HCT116 (cell line): ENCODE data around the gene C1QTNF12. TPM values are rescaled to one million over a fixed set of nuclear protein-coding genes. Genes with fewer than 3 reads are reported as not detected.
A peak's percentile ranks its signal among the peaks of the same experiment; 100 is the strongest.

Source experiments
- ATAC-seq: fragments of 200-7000 bp; cut with Tn5 transposase; 2 replicates; pipeline ENCODE4 v1.9.1; 2020; ENCODE audit warnings: mild to moderate bottlenecking, moderate library complexity
- BruUV-seq: library from RNA; stranded (reverse); fragments of 400-500 nt; replicated peaks from 2 replicates; lab custom pipeline; 2021; lab: Mats Ljungman, UMichigan
- CTCF ChIA-PET: fragments of 300-600 bp; sonication (Branson Sonifier 250); formaldehyde crosslinking; loops from one replicate; lab custom pipeline; 2021; ENCODE audit warnings: antibody characterized with exemption; lab: Charles Lee
- POLR2A ChIA-PET: fragments of 300-600, 350-600 bp; sonication (Branson Sonifier 250); formaldehyde crosslinking; loops from one replicate; lab custom pipeline; 2021; ENCODE audit warnings: antibody characterized with exemption; lab: Charles Lee
- RAD21 ChIA-PET, 2 experiments: fragments of 300-600 bp; sonication (Branson Sonifier 250); formaldehyde crosslinking; loops; one replicate each; lab custom pipeline; 2023; ENCODE audit warnings: low total read pairs in 2 of 2; ENCODE audit not compliant: uncharacterized antibody in 2 of 2, unreplicated experiment in 2 of 2, low non-redundant PET in 1 of 2; lab: Charles Lee
- DNase-seq: peaks from one replicate; pipeline ENCODE4 v3.0.0-alpha.2; 2010; ENCODE audit warnings: low read depth, low spot score
- H2AFZ ChIP-seq: fragments of 200-600 bp; shearing (Covaris generic), sonication (generic); 2 replicates; pipeline ENCODE4 v1.6.1; 2017; ENCODE audit warnings: low read depth, mixed run types, mixed read lengths, antibody characterized with exemption, low read length; ENCODE audit not compliant: poor library complexity, severe bottlenecking
- H3K27ac ChIP-seq: 2 replicates; pipeline ENCODE4 v1.5.1; 2012; ENCODE audit warnings: low read depth, low read length
- H3K27me3 ChIP-seq: fragments of 200-600 bp; sonication (generic); 2 replicates; pipeline ENCODE4 v1.6.1; 2016; ENCODE audit warnings: mixed run types, low read length, mixed read lengths; ENCODE audit not compliant: insufficient read depth
- H3K36me3 ChIP-seq, 2 experiments: fragments of 200-500 bp in 1 of 2; fragments of 200-600 bp in 1 of 2; sonication (Bioruptor generic) in 1 of 2; sonication (generic) in 1 of 2; 2 replicates each; pipeline versions ENCODE4 v1.5.1 to v1.6.1; 2014 to 2016; ENCODE audit warnings: low read length in 2 of 2, inconsistent platforms in 1 of 2, mixed read lengths in 1 of 2, mixed run types in 1 of 2; ENCODE audit not compliant: insufficient read depth in 2 of 2, control insufficient read depth in 1 of 2
- H3K4me1 ChIP-seq, 2 experiments: fragments of 200-600 bp in 1 of 2; sonication (generic) in 1 of 2; 2 replicates each; pipeline versions ENCODE4 v1.5.1 to v1.6.1; 2012 to 2017; ENCODE audit warnings: low read length in 2 of 2, inconsistent platforms in 1 of 2, mild to moderate bottlenecking in 1 of 2, mixed read lengths in 1 of 2, mixed run types in 1 of 2, moderate library complexity in 1 of 2; ENCODE audit not compliant: insufficient read depth in 2 of 2, control insufficient read depth in 1 of 2
- H3K4me2 ChIP-seq: fragments of 200-600 bp; sonication (generic); 2 replicates; pipeline ENCODE4 v1.6.1; 2017; ENCODE audit warnings: mixed run types, low read length, mixed read lengths
- H3K4me3 ChIP-seq, 2 experiments: fragments of 200-600 bp in 1 of 2; sonication (generic) in 1 of 2; replicated peaks in 1 of 2; 2 replicates each; pipeline ENCODE4 v1.5.1; 2011 to 2016; ENCODE audit warnings: low read length in 2 of 2, control low read depth in 1 of 2, low read depth in 1 of 2, mild to moderate bottlenecking in 1 of 2, mixed read lengths in 1 of 2, mixed run types in 1 of 2
- H3K79me2 ChIP-seq: fragments of 200-600 bp; sonication (generic); 2 replicates; pipeline ENCODE4 v1.6.1; 2017; ENCODE audit warnings: mild to moderate bottlenecking, mixed run types, low read length, moderate library complexity, mixed read lengths; ENCODE audit not compliant: insufficient read depth
- H3K9ac ChIP-seq: fragments of 200-600 bp; sonication (generic); 2 replicates; pipeline ENCODE4 v1.6.1; 2016; ENCODE audit warnings: low read length, mixed read lengths
- H3K9me2 ChIP-seq: fragments of 200-600 bp; sonication (generic), shearing (Covaris generic); 2 replicates; pipeline ENCODE4 v1.6.1; 2017; ENCODE audit warnings: mixed run types, mild to moderate bottlenecking, moderate library complexity; ENCODE audit not compliant: insufficient read depth
- H3K9me3 ChIP-seq, 2 experiments: fragments of 200-500 bp in 1 of 2; fragments of 200-600 bp in 1 of 2; sonication (Bioruptor generic) in 1 of 2; sonication (generic) in 1 of 2; 2 replicates each; pipeline ENCODE4 v1.6.1; 2014 to 2017; ENCODE audit warnings: low read length in 2 of 2, mixed read lengths in 2 of 2, inconsistent platforms in 1 of 2, low read depth in 1 of 2, mild to moderate bottlenecking in 1 of 2, mixed run types in 1 of 2, moderate library complexity in 1 of 2; ENCODE audit not compliant: control insufficient read depth in 1 of 2, insufficient read depth in 1 of 2
- H4K20me1 ChIP-seq: fragments of 200-600 bp; sonication (generic), shearing (Covaris generic); 2 replicates; pipeline ENCODE4 v1.6.1; 2017; ENCODE audit warnings: mixed run types, mild to moderate bottlenecking, moderate library complexity; ENCODE audit not compliant: insufficient read depth
- ELF1 ChIP-seq: IDR thresholded peaks from 2 replicates; pipeline ENCODE4 v1.6.1; 2012; ENCODE audit warnings: low read depth, borderline replicate concordance
- EZH2 ChIP-seq: fragments of 200-600 bp; sonication (generic); IDR thresholded peaks from 2 replicates; pipeline ENCODE4 v1.6.1; 2017; ENCODE audit warnings: antibody characterized with exemption, mixed run types
- FOSL1 ChIP-seq: IDR thresholded peaks from 2 replicates; pipeline ENCODE4 v1.6.1; 2012; ENCODE audit warnings: low read depth
- JUND ChIP-seq: IDR thresholded peaks from 2 replicates; pipeline ENCODE4 v1.6.1; 2012
- POLR2A ChIP-seq: IDR thresholded peaks from 2 replicates; pipeline ENCODE4 v1.7.0; 2011; ENCODE audit warnings: borderline replicate concordance; ENCODE audit not compliant: insufficient read depth, insufficient read length; ENCODE audit errors: extremely low read depth
- POLR2AphosphoS5 ChIP-seq: IDR thresholded peaks from 2 replicates; pipeline ENCODE4 v1.6.1; 2011; ENCODE audit warnings: mild to moderate bottlenecking, low read depth, low read length, moderate library complexity
- RAD21 ChIP-seq: IDR thresholded peaks from 2 replicates; pipeline ENCODE4 v1.6.1; 2012; ENCODE audit warnings: low read depth, mild to moderate bottlenecking
- SRF ChIP-seq: IDR thresholded peaks from 2 replicates; pipeline ENCODE4 v1.6.1; 2012; ENCODE audit warnings: low read depth
- TCF7L2 ChIP-seq: IDR thresholded peaks from 2 replicates; pipeline ENCODE4 v1.7.0; 2011; ENCODE audit warnings: borderline replicate concordance, inconsistent platforms; ENCODE audit not compliant: insufficient read depth, insufficient read length; ENCODE audit errors: extremely low read depth
- YY1 ChIP-seq: IDR thresholded peaks from 2 replicates; pipeline ENCODE4 v1.6.1; 2011; ENCODE audit warnings: low read length, low read depth, moderate library complexity, mild to moderate bottlenecking; ENCODE audit not compliant: insufficient replicate concordance; ENCODE audit errors: extremely low read depth
- ZNF274 ChIP-seq: fragments of 200-500 bp; sonication (Bioruptor generic); IDR thresholded peaks from 2 replicates; pipeline ENCODE4 v1.6.1; 2014; ENCODE audit warnings: mild to moderate bottlenecking, low read depth, low read length, inconsistent platforms
- intact Hi-C: fragments of 100-400 bp; cut with micrococcal nuclease; formaldehyde crosslinking; loops from 2 replicates; pipeline ENCODE4 v1.10.0; 2022
- total RNA-seq: library from RNA; stranded (reverse); gene quantifications from one replicate; pipeline ENCODE4 v1.2.1, GENCODE V29; 2021; ENCODE audit not compliant: unreplicated experiment
- TF ChIP-seq, protein P1 (sequence below): IDR thresholded peaks from 2 replicates; pipeline ENCODE4 v1.6.1; 2012

Gene C1QTNF12
- total RNA-seq, 1 experiment from 2014 or later = 6.9 TPM

- RAD21 ChIA-PET = no interaction called here
- intact Hi-C loops = no loop called here
- no peaks in the 10 kb centered on the region for H3K9me2 ChIP-seq
- TF ChIP-seq YY1 = no peak
- TF ChIP-seq SRF = no peak
- TF ChIP-seq POLR2A = no peak
- TF ChIP-seq, all 23 proteins: peak for 0
- Histone ChIP-seq H3K27ac (no peak overlapping the region), H3K4me2 (no peak overlapping the region), H3K79me2 (no peaks in the 10 kb centered on the region), H2AFZ (no peak overlapping the region), H3K36me3 (no peaks in the 10 kb centered on the region), H3K9ac (no peak overlapping the region), H3K4me3 (no peak overlapping the region), H3K27me3 (no peaks in the 10 kb centered on the region), H3K9me3 (no peaks in the 10 kb centered on the region), H4K20me1 (no peaks in the 10 kb centered on the region), H3K4me1 (peaks cover 0 to 9% of the 10 kb centered on the region in 2 experiments; a peak in 1 of 4 replicates)
- peak; percentile 23; the same call in 1 of the 2 replicates for ATAC-seq
- BruUV-seq = no TSS peak
- ChIA-PET CTCF (no interaction called here), POLR2A (no interaction called here)
- no peak for DNase-seq
These were observed 2.2 kb downstream of the C1QTNF12 start for GRCh38 chr1:1244192-1244811.

DNA sequence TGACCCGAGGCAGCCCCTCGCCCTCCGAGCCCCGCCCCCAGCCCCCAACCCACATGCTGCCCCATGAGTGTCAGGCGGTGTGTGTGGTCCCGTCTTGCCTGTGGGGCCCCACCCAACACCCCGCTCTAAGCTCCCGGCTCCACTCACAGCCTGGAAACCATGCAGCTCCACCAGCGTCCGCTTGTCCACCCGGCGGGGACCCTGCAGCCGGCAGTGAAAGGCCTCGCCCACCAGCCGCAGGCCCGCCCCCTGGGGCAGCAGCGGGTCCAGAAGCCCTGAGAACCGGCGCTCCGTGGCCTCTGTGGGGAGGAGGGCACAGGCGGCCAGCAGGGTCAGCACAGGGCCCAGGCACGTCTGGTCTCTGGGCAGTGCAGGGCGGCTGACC is 2.7 kb downstream of the C1QTNF12 start:
- H3K9me2 ChIP-seq = no peaks in the 10 kb centered on the region
- H2AFZ ChIP-seq = no peak overlapping the region
- no peaks in the 10 kb centered on the region for H3K36me3 ChIP-seq
- BruUV-seq = no TSS peak
- peaks cover 0 to 11% of the 10 kb centered on the region in 2 experiments; a peak in 2 of 4 replicates for H3K4me1 ChIP-seq
- ATAC-seq (no peak), DNase-seq (no peak)
- POLR2A ChIA-PET = no interaction called here
- no peak overlapping the region for H3K4me2 ChIP-seq
- CTCF ChIA-PET = no interaction called here
- no peaks in the 10 kb centered on the region for H3K27me3 ChIP-seq
- TF ChIP-seq, protein P1, sequence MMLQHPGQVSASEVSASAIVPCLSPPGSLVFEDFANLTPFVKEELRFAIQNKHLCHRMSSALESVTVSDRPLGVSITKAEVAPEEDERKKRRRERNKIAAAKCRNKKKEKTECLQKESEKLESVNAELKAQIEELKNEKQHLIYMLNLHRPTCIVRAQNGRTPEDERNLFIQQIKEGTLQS = no peak
- no peak for TF ChIP-seq TCF7L2
- TF ChIP-seq YY1 = no peak
- no peak for TF ChIP-seq EZH2
- no peak for TF ChIP-seq POLR2A
- TF ChIP-seq ELF1 = no peak
- no peak for TF ChIP-seq POLR2AphosphoS5
- TF ChIP-seq FOSL1 = no peak
- no peak for TF ChIP-seq ZNF274
- TF ChIP-seq RAD21 = no peak
- TF ChIP-seq JUND = no peak
- H3K9ac ChIP-seq = no peak overlapping the region
- H4K20me1 ChIP-seq = no peaks in the 10 kb centered on the region
- no peaks in the 10 kb centered on the region for H3K79me2 ChIP-seq
- RAD21 ChIA-PET = no interaction called here
- no peak overlapping the region for H3K27ac ChIP-seq
- H3K4me3 ChIP-seq = no peak overlapping the region
- intact Hi-C loops = no loop called here
- H3K9me3 ChIP-seq = no peaks in the 10 kb centered on the region
